Central memory CD4-positive, alpha-beta T cell (primary cell): ENCODE data around the gene INTS3.
"Not testable (repeated sequence)": the region's sequence is repeated elsewhere in the genome, so short reads cannot be mapped to it uniquely, and the experiment has no call there.

ENCODE experiments used
- DNase-seq: peaks from one replicate; pipeline ENCODE4 v3.0.0; 2022

Gene INTS3

GRCh38 chr1:153699768-153700167 lies 28.1 kb upstream of the INTS3 start:
- no peak for DNase-seq

- DNase-seq, result no peak
Measured at GRCh38 chr1:153705484-153705883, 22.4 kb upstream of the INTS3 start.

- no peak for DNase-seq
Measured at GRCh38 chr1:153711026-153711425, 16.8 kb upstream of the INTS3 start.

- not testable (repeated sequence) for DNase-seq
Measured at GRCh38 chr1:153716211-153716610, 11.6 kb upstream of the INTS3 start.

- DNase-seq, result no peak
Measured at GRCh38 chr1:153717330-153717729, 10.5 kb upstream of the INTS3 start.

- no peak for DNase-seq
Measured at GRCh38 chr1:153723687-153724086, 4.2 kb upstream of the INTS3 start.

GRCh38 chr1:153724634-153725033 lies 3.2 kb upstream of the INTS3 start:
- DNase-seq, result not testable (repeated sequence)

- peak; percentile 6 for DNase-seq
Measured at GRCh38 chr1:153728305-153729066, 636 bp downstream of the INTS3 start.

GRCh38 chr1:153730468-153730988 lies 2.7 kb downstream of the INTS3 start:
- DNase-seq, result no peak

GRCh38 chr1:153733970-153734369 lies 6.1 kb downstream of the INTS3 start:
- DNase-seq, result no peak

- no peak for DNase-seq
Measured at GRCh38 chr1:153734396-153735089, 6.7 kb downstream of the INTS3 start.

GRCh38 chr1:153735090-153735420 lies 7.2 kb downstream of the INTS3 start:
- DNase-seq, result no peak

GRCh38 chr1:153741986-153742385 lies 14.1 kb downstream of the INTS3 start:
- DNase-seq, result no peak

GRCh38 chr1:153742411-153743142 lies 14.7 kb downstream of the INTS3 start:
- DNase-seq, result no peak

- no peak for DNase-seq
Measured at GRCh38 chr1:153745417-153745816, 17.6 kb downstream of the INTS3 start.

- DNase-seq, result no peak
Measured at GRCh38 chr1:153746174-153746573, 18.3 kb downstream of the INTS3 start.

GRCh38 chr1:153748903-153749302 lies 21.1 kb downstream of the INTS3 start:
- no peak for DNase-seq

- peak; percentile 70 for DNase-seq
Measured at GRCh38 chr1:153749408-153750005, 21.7 kb downstream of the INTS3 start.

GRCh38 chr1:153750026-153750995 lies 22.5 kb downstream of the INTS3 start:
- no peak for DNase-seq

GRCh38 chr1:153752072-153752471 lies 24.2 kb downstream of the INTS3 start:
- DNase-seq, result no peak

- DNase-seq, result no peak
Measured at GRCh38 chr1:153752571-153753195, 24.8 kb downstream of the INTS3 start.
